PFSK-1 (cell line): ENCODE data around the gene CYP4F2.

Source experiments
- FOXP2 ChIP-seq: optimal IDR thresholded peaks from 2 replicates; pipeline ENCODE3; 2011; ENCODE audit warnings: borderline replicate concordance, control low read depth, inconsistent platforms; ENCODE audit not compliant: insufficient read depth; ENCODE audit errors: extremely low read length, extremely low read depth
- POLR2AphosphoS5 ChIP-seq: IDR thresholded peaks from 2 replicates; pipeline ENCODE4 v1.6.1; 2012; ENCODE audit warnings: low read depth, mild to moderate bottlenecking, control low read depth, low read length, moderate library complexity
- REST ChIP-seq, 2 experiments: IDR thresholded peaks; 2 replicates each; pipeline versions ENCODE4 v1.6.1 to v1.8.0; 2011 to 2012; ENCODE audit warnings: low read depth in 2 of 2, low read length in 2 of 2, control low read depth in 1 of 2, inconsistent platforms in 1 of 2, mild to moderate bottlenecking in 1 of 2, moderate library complexity in 1 of 2; ENCODE audit not compliant: insufficient read depth in 1 of 2
- SIN3A ChIP-seq: IDR thresholded peaks from 2 replicates; pipeline ENCODE4 v1.6.1; 2012; ENCODE audit warnings: mild to moderate bottlenecking, low read length, moderate library complexity, borderline replicate concordance; ENCODE audit not compliant: insufficient read depth
- TAF1 ChIP-seq: IDR thresholded peaks from 2 replicates; pipeline ENCODE4 v1.6.1; 2012; ENCODE audit warnings: low read length, control low read depth, borderline replicate concordance; ENCODE audit not compliant: insufficient read depth

Gene CYP4F2

GRCh38 chr19:15936173-15936572 lies 38.3 kb upstream of the CYP4F2 start:
- TF ChIP-seq FOXP2 (no peak), SIN3A (no peak), POLR2AphosphoS5 (no peak), TAF1 (no peak), REST (IDR thresholded peaks at IDR 0.05; ENCODE audit: insufficient read depth in 1 of 2, low read depth in 2 of 2, low read length in 2 of 2) (no peak)

DNA sequence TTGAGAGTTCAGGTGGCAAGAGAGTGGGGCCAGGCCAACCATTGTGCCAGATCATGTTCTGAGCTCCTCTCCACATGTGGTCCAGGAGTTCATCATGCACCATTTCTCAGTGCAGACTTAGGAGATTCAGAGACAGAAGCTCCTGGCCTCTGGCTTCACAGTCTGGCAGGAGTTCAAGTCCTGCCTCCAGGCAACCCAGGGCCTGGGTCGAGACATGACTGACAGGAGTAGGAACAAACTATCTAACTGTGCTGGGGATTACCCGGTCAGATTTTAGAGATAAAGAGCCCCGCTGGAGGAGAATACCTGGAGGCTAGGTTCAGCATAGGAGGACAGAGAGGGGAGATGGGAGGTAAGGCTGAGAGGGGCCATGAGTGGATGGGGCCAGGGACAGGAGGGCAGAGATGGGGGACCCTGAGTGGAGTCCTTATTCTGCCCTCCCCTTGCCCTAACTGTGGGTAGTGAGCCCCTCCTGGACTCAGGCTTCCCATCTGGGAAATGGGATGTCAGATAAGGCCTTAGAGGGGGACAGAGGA lies 37.4 kb upstream of the CYP4F2 start:
- no peak for TF ChIP-seq SIN3A
- no peak for TF ChIP-seq REST (IDR thresholded peaks at IDR 0.05; ENCODE audit: insufficient read depth in 1 of 2, low read depth in 2 of 2, low read length in 2 of 2)
- TF ChIP-seq POLR2AphosphoS5 = no peak
- TF ChIP-seq TAF1 = no peak
- TF ChIP-seq FOXP2 = no peak

- TF ChIP-seq TAF1 (no peak), REST (IDR thresholded peaks at IDR 0.05; ENCODE audit: insufficient read depth in 1 of 2, low read depth in 2 of 2, low read length in 2 of 2) (no peak), POLR2AphosphoS5 (no peak), FOXP2 (no peak), SIN3A (no peak)
Observed at GRCh38 chr19:15934332-15935078, 36.6 kb upstream of the CYP4F2 start, which contains the start of gene CYP4F11. TSS of gene CYP4F11 (minus strand) at chr19:15934529. CDS start at chr19:15934408, 121 bp downstream.

DNA sequence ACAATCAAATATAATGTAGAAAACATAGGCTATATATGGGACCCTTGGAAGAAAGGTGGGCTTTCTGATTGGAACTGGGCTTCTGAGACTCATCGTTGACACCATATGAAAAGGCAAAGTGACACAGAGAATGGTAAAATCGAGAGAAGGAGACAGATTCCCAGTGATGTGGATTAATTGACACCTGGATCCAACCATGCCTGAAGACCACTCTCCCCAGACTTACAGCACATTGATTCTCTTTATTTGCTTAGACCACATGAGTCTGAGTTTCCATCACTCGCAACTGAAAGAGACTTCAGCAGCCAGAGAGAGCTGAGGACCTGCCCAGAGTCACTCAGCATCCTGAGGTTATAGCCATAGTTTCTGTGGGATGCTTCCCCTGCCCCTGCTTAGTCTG lies 30.4 kb upstream of the CYP4F2 start:
- no peak for TF ChIP-seq FOXP2
- TF ChIP-seq POLR2AphosphoS5 = no peak
- TF ChIP-seq TAF1 = no peak
- TF ChIP-seq REST (IDR thresholded peaks at IDR 0.05; ENCODE audit: insufficient read depth in 1 of 2, low read depth in 2 of 2, low read length in 2 of 2) = no peak
- no peak for TF ChIP-seq SIN3A
